HepG2 (cell line): ENCODE measurements around the gene TASOR. TPM values are rescaled to one million over a fixed set of nuclear protein-coding genes. Genes with fewer than 3 reads are reported as not detected.

Experiments used
- ATAC-seq: fragments of 200-7000 bp; cut with Tn5 transposase; 3 replicates; pipeline ENCODE4 v1.9.1; 2020; ENCODE audit warnings: mild to moderate bottlenecking, moderate library complexity
- BruUV-seq: library from RNA; stranded (reverse); fragments of 400-500 nt; replicated peaks from 2 replicates; lab custom pipeline; 2021; lab: Mats Ljungman, UMichigan
- CTCF ChIA-PET: fragments of 300-600 bp; formaldehyde crosslinking; extraction: SDS; loops from one replicate; lab custom pipeline; 2021; ENCODE audit warnings: low total read pairs, inconsistent platforms, low intra/inter-chr PET ratio; lab: Yijun Ruan, JAX
- POLR2A ChIA-PET: fragments of 350-600 bp; sonication (Branson Sonifier 250); formaldehyde crosslinking; loops from one replicate; lab custom pipeline; 2020; ENCODE audit warnings: antibody characterized with exemption, inconsistent platforms; lab: Yijun Ruan, JAX
- DNase-seq: peaks from one replicate; pipeline ENCODE4 v3.0.0-alpha.2; 2015; ENCODE audit warnings: low spot score
- FAIRE-seq: peaks from 3 replicates; lab custom pipeline; 2011; peaks lifted over from hg19 to GRCh38; lab: Jason Lieb, UNC
- H2AFZ ChIP-seq: one replicate; pipeline ENCODE4 v1.6.1; 2011; ENCODE audit warnings: low read length, inconsistent platforms
- H3K27ac ChIP-seq: fragments of 300-600 bp; 3 replicates; pipeline ENCODE4 v1.8.0; 2011; ENCODE audit warnings: mixed run types, mild to moderate bottlenecking, mixed read lengths, low read length, inconsistent platforms; ENCODE audit not compliant: insufficient read depth; ENCODE audit errors: extremely low read length
- H3K27me3 ChIP-seq, 2 experiments: fragments of 200-600 bp in 1 of 2; 2 replicates in 1 of 2; 3 replicates in 1 of 2; pipeline versions ENCODE4 v1.6.0 to v1.8.0; 2011; ENCODE audit warnings: low read length in 2 of 2, mild to moderate bottlenecking in 2 of 2, moderate library complexity in 2 of 2, inconsistent platforms in 1 of 2; ENCODE audit not compliant: insufficient read depth in 2 of 2, control insufficient read depth in 1 of 2
- H3K36me3 ChIP-seq, 2 experiments: fragments of 200-600 bp in 1 of 2; replicated peaks in 1 of 2; 2 replicates in 1 of 2; 3 replicates in 1 of 2; pipeline versions ENCODE4 v1.5.1 to v1.8.0; 2011; ENCODE audit warnings: low read length in 2 of 2, inconsistent platforms in 1 of 2; ENCODE audit not compliant: insufficient read depth in 2 of 2, control insufficient read depth in 1 of 2
- H3K4me1 ChIP-seq: 2 replicates; pipeline ENCODE4 v1.5.1; 2012; ENCODE audit warnings: low read length, inconsistent platforms; ENCODE audit not compliant: insufficient read depth
- H3K4me2 ChIP-seq: 2 replicates; pipeline ENCODE4 v1.6.0; 2011; ENCODE audit warnings: low read depth, low read length, inconsistent platforms
- H3K4me3 ChIP-seq, 3 experiments: fragments of 200-600 bp in 1 of 3; sonication (generic), shearing (Covaris generic) in 1 of 3; replicated peaks in 1 of 3; 2 replicates each; pipeline ENCODE4 v1.5.1; 2011 to 2016; ENCODE audit warnings: low read length in 3 of 3, inconsistent platforms in 2 of 3, low read depth in 2 of 3, mild to moderate bottlenecking in 2 of 3, control low read depth in 1 of 3, mixed read lengths in 1 of 3; ENCODE audit not compliant: insufficient read depth in 1 of 3
- H3K79me2 ChIP-seq: one replicate; pipeline ENCODE4 v1.6.1; 2011; ENCODE audit warnings: low read length, inconsistent platforms; ENCODE audit not compliant: insufficient read depth
- H3K9ac ChIP-seq: 2 replicates; pipeline ENCODE4 v1.6.0; 2011; ENCODE audit warnings: mild to moderate bottlenecking, low read depth, low read length, inconsistent platforms; ENCODE audit not compliant: insufficient read depth
- H3K9me3 ChIP-seq: 2 replicates; pipeline ENCODE4 v1.5.1; 2012; ENCODE audit warnings: mild to moderate bottlenecking, low read length
- H4K20me1 ChIP-seq: 2 replicates; pipeline ENCODE4 v1.6.0; 2011; ENCODE audit warnings: inconsistent platforms, mild to moderate bottlenecking, low read length, moderate library complexity; ENCODE audit not compliant: insufficient read depth
- MAFK ChIP-seq, 2 experiments: IDR thresholded peaks in 1 of 2; conservative IDR thresholded peaks in 1 of 2; 2 replicates each; pipeline ENCODE4 v1.6.1; 2011; ENCODE audit warnings: improper control_type of control experiment in 2 of 2, low read length in 2 of 2
- WGBS: methylation state at CpG from one replicate; pipeline ENCODE4 v1.1.6; 2017; ENCODE audit warnings: low lambda C conversion rate; 5-methylcytosine and 5-hydroxymethylcytosine counted together
- in situ Hi-C: cut with HindIII; loops from 2 replicates; pipeline ENCODE4 v1.10.0; 2017; ENCODE audit warnings: low pct_unique_long_range_greater_than_20kb; ENCODE audit not compliant: extremely low pct_ligation_motif_present
- intact Hi-C: fragments of 100-400 bp; cut with micrococcal nuclease; formaldehyde crosslinking; loops from one replicate; pipeline ENCODE4 v1.10.0; 2022; ENCODE audit not compliant: unreplicated experiment
- polyA plus RNA-seq, 8 experiments: library from polyadenylated mRNA; depleted of rRNA in 3 of 8; stranded (reverse) in 7 of 8; unstranded in 1 of 8; fragments of >200 nt; fragmentation: Illumina TruSeq in 4 of 8; extraction: Trizol in 4 of 8; gene quantifications; 2 replicates each; pipeline versions ENCODE4 v1.2.1 to v1.2.3, GENCODE V29; 2011 to 2016; ENCODE audit warnings: low read depth in 4 of 8, missing spikeins in 1 of 8, mixed read lengths in 1 of 8; ENCODE audit not compliant: insufficient read depth in 1 of 8
- total RNA-seq, 5 experiments: library from RNA; depleted of rRNA; stranded (reverse); fragments of >200 nt; fragmentation: Illumina TruSeq; extraction: Trizol; gene quantifications; 2 replicates each; pipeline ENCODE4 v1.2.3, GENCODE V29; 2016; ENCODE audit warnings: low read depth in 1 of 5
- TF ChIP-seq, protein P1 (sequence below), 2 experiments: sonication (generic) in 1 of 2; formaldehyde crosslinking in 1 of 2; IDR thresholded peaks; 2 replicates each; pipeline versions ENCODE4 v1.4.0 to v1.6.1; 2016 to 2020; ENCODE audit warnings: borderline replicate concordance in 1 of 2, low read depth in 1 of 2, mild to moderate bottlenecking in 1 of 2, missing genetic modification reagents in 1 of 2

Gene TASOR
- total and polyA plus RNA-seq, 2 of the 13 experiments (the other 11 are each of a cell fraction or from before 2014, with no cell fraction given) = 20.1 to 32.5 TPM

DNA sequence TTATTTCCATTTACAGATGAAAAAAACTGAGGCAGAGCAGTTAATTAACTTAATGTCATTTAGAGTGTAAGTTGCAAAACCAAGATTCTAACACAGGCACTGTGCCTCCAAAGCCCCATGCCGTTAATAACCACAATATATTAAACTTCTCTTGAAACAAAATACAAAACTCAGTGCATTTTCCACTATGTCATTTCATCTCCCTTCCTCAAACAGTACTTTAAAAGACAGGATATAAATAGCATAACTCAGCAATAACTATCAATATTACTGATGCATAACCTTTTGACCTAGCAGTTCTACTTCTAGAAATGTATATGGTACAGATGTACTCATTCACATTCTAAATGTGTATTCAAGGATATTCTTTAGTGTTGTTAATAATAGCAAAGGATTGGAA is 5.1 kb upstream of the TASOR start:
- CTCF ChIA-PET = no interaction called here

More for the DNA sequence above, 5.1 kb upstream of the TASOR start:
- peak; percentile 4 to 59; a peak in 2 of 4 replicates for TF ChIP-seq MAFK (conservative IDR thresholded peaks at IDR 0.05 in 1 of 2, IDR thresholded peaks at IDR 0.05 in 1 of 2; ENCODE audit: low read length in 2 of 2)
- TF ChIP-seq, protein P1, sequence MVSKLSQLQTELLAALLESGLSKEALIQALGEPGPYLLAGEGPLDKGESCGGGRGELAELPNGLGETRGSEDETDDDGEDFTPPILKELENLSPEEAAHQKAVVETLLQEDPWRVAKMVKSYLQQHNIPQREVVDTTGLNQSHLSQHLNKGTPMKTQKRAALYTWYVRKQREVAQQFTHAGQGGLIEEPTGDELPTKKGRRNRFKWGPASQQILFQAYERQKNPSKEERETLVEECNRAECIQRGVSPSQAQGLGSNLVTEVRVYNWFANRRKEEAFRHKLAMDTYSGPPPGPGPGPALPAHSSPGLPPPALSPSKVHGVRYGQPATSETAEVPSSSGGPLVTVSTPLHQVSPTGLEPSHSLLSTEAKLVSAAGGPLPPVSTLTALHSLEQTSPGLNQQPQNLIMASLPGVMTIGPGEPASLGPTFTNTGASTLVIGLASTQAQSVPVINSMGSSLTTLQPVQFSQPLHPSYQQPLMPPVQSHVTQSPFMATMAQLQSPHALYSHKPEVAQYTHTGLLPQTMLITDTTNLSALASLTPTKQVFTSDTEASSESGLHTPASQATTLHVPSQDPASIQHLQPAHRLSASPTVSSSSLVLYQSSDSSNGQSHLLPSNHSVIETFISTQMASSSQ (IDR thresholded peaks at IDR 0.05; ENCODE audit: low read depth) = no peak
- TF ChIP-seq, protein P1 (CRISPR knock-in tag; IDR thresholded peaks at IDR 0.05; ENCODE audit: borderline replicate concordance) = no peak
- BruUV-seq = no TSS peak
- no peaks in the 10 kb centered on the region for H3K36me3 ChIP-seq
- H2AFZ ChIP-seq = no peak overlapping the region
- intact Hi-C loops (no loop called here), in situ Hi-C loops (no loop called here)
- peaks cover 15% of the 10 kb centered on the region for H3K4me1 ChIP-seq
- H3K9me3 ChIP-seq = no peaks in the 10 kb centered on the region
- H3K27ac ChIP-seq = no peak overlapping the region
- WGBS = 65% methylated on average over 1 of the region's 1 CpG
- ATAC-seq = no peak
- H3K4me2 ChIP-seq = no peak overlapping the region
- no peaks in the 10 kb centered on the region for H3K79me2 ChIP-seq
- no peak for DNase-seq
- no peaks in the 10 kb centered on the region for H4K20me1 ChIP-seq
- H3K4me3 ChIP-seq = no peak overlapping the region
- FAIRE-seq = no peak
- H3K9ac ChIP-seq = no peak overlapping the region
- no peaks in the 10 kb centered on the region for H3K27me3 ChIP-seq
- POLR2A ChIA-PET = no interaction called here
